Natural killer cell (primary cell): ENCODE results near the gene KRTAP5-3. TPM values are rescaled to one million over a fixed set of nuclear protein-coding genes. Genes with fewer than 3 reads are reported as not detected.
"Not testable (repeated sequence)": the region's sequence is repeated elsewhere in the genome, so short reads cannot be mapped to it uniquely, and the experiment has no call there.

Experiments used
- ATAC-seq, 3 donors: fragments of 150-1000 bp in 2 of 3; fragments of 200-7000 bp in 1 of 3; cut with Tn5 transposase; 1 replicate in 1 of 3; 2 replicates in 2 of 3; pipeline ENCODE4 v1.10.0; 2021; ENCODE audit warnings: mild to moderate bottlenecking in 2 of 3, moderate library complexity in 2 of 3
- DNase-seq, 2 donors: peaks; one replicate each; pipeline versions ENCODE4 v3.0.0 to v3.0.0-alpha.2; 2013 to 2021; ENCODE audit warnings: mixed read lengths in 1 of 2
- H3K27ac ChIP-seq: one replicate; pipeline ENCODE4 v1.5.1; 2013; ENCODE audit warnings: mild to moderate bottlenecking, low read length
- H3K27me3 ChIP-seq: one replicate; pipeline ENCODE4 v1.6.1; 2013; ENCODE audit warnings: low read length; ENCODE audit not compliant: control insufficient read depth, insufficient read depth
- H3K36me3 ChIP-seq: one replicate; pipeline ENCODE4 v1.6.1; 2013; ENCODE audit warnings: low read length; ENCODE audit not compliant: control insufficient read depth, insufficient read depth
- H3K4me1 ChIP-seq: one replicate; pipeline ENCODE4 v1.6.1; 2013; ENCODE audit warnings: low read length; ENCODE audit not compliant: control insufficient read depth, insufficient read depth
- H3K4me3 ChIP-seq: one replicate; pipeline ENCODE4 v1.5.1; 2013; ENCODE audit warnings: low read length
- H3K9me3 ChIP-seq: one replicate; pipeline ENCODE4 v1.6.1; 2013; ENCODE audit warnings: low read length; ENCODE audit not compliant: control insufficient read depth, insufficient read depth
- H3K27ac Mint-ChIP-seq, 2 donors: one replicate each; pipeline ENCODE4 v1.8.0; 2022; ENCODE audit warnings: mild to moderate bottlenecking in 2 of 2, mixed read lengths in 2 of 2, moderate library complexity in 1 of 2
- H3K27me3 Mint-ChIP-seq, 2 donors: one replicate each; pipeline ENCODE4 v1.8.0; 2022; ENCODE audit warnings: low read depth in 2 of 2, mixed read lengths in 2 of 2
- H3K36me3 Mint-ChIP-seq: one replicate; pipeline ENCODE4 v1.8.0; 2022; ENCODE audit warnings: mixed read lengths
- H3K4me1 Mint-ChIP-seq, 2 donors: one replicate each; pipeline ENCODE4 v1.8.0; 2022; ENCODE audit warnings: mixed read lengths in 2 of 2
- H3K4me3 Mint-ChIP-seq: one replicate; pipeline ENCODE4 v1.8.0; 2022; ENCODE audit warnings: mild to moderate bottlenecking, moderate library complexity, mixed read lengths
- H3K9me3 Mint-ChIP-seq, 2 donors: one replicate each; pipeline ENCODE4 v1.8.0; 2022; ENCODE audit warnings: mixed read lengths in 2 of 2
- CTCF ChIP-seq: fragments of 200-600 bp; IDR thresholded peaks from one replicate; pipeline ENCODE4 v1.8.0; 2022; ENCODE audit warnings: antibody characterized with exemption
- WGBS: methylation state at CpG from one replicate; pipeline ENCODE4 v1.1.7; 2013; ENCODE audit warnings: missing lambda C conversion rate; ENCODE audit not compliant: insufficient coverage; 5-methylcytosine and 5-hydroxymethylcytosine counted together
- intact Hi-C: fragments of 100-400 bp; cut with micrococcal nuclease; formaldehyde crosslinking; loops from one replicate; pipeline ENCODE4 v1.14.2; 2022
- total RNA-seq, 4 donors: library from RNA; stranded (reverse); fragments of 120-200 nt in 1 of 4; gene quantifications; one replicate each; pipeline versions ENCODE4 v1.2.3 to v1.2.4, GENCODE V29; 2013 to 2022

The KRTAP5-3 gene
- total RNA-seq, 3 donors from 2014 or later (not counting 1 experiment from before 2014, with no cell fraction given) = not detected

- Histone ChIP-seq H3K4me1 (peaks cover 4% of the 10 kb centered on the region), H3K9me3 (no peaks in the 10 kb centered on the region), H3K4me3 (no peak overlapping the region), H3K27ac (no peak overlapping the region), H3K27me3 (no peaks in the 10 kb centered on the region), H3K36me3 (no peaks in the 10 kb centered on the region)
- WGBS = 91% methylated on average over 26 of the region's 28 CpGs
- Mint-ChIP-seq H3K27me3 (peaks cover 8 to 22% of the 10 kb centered on the region in 2 donors), H3K9me3 (no peaks in the 10 kb centered on the region), H3K27ac (no peak overlapping the region), H3K36me3 (no peaks in the 10 kb centered on the region), H3K4me3 (no peak overlapping the region), H3K4me1 (no peaks in the 10 kb centered on the region)
- intact Hi-C loops = no loop called here
- no peak for TF ChIP-seq CTCF
- DNase-seq = no peak
- ATAC-seq = no peak
Measured at GRCh38 chr11:1648653-1649420, 40.6 kb upstream of the KRTAP5-3 start.

GRCh38 chr11:1647901-1648652 is 39.8 kb upstream of the KRTAP5-3 start:
- Histone ChIP-seq H3K4me1 (peaks cover 4% of the 10 kb centered on the region), H3K27me3 (no peaks in the 10 kb centered on the region), H3K9me3 (no peaks in the 10 kb centered on the region), H3K4me3 (no peak overlapping the region), H3K27ac (no peak overlapping the region), H3K36me3 (no peaks in the 10 kb centered on the region)
- H3K27ac Mint-ChIP-seq = no peak overlapping the region
- no peak for ATAC-seq
- no peak overlapping the region for H3K4me3 Mint-ChIP-seq
- TF ChIP-seq CTCF = no peak
- H3K4me1 Mint-ChIP-seq = no peaks in the 10 kb centered on the region
- intact Hi-C loops = no loop called here
- H3K36me3 Mint-ChIP-seq = no peaks in the 10 kb centered on the region
- peaks cover 8 to 21% of the 10 kb centered on the region in 2 donors for H3K27me3 Mint-ChIP-seq
- H3K9me3 Mint-ChIP-seq = no peaks in the 10 kb centered on the region
- DNase-seq = no peak
- WGBS = 93% methylated on average over 35 of the region's 35 CpGs

- H3K4me1 Mint-ChIP-seq, ATAC-seq, H3K36me3 ChIP-seq, H3K9me3 ChIP-seq, H3K4me1 ChIP-seq, H3K27me3 ChIP-seq, H3K4me3 Mint-ChIP-seq, DNase-seq, H3K4me3 ChIP-seq, H3K9me3 Mint-ChIP-seq, H3K36me3 Mint-ChIP-seq, intact Hi-C loops, H3K27ac ChIP-seq, H3K27ac Mint-ChIP-seq: not testable (repeated sequence)
- WGBS = 86% methylated on average over 8 of the region's 10 CpGs
- H3K27me3 Mint-ChIP-seq = peaks cover 8 to 16% of the 10 kb centered on the region in 2 donors
Measured at GRCh38 chr11:1646540-1646939, 38.3 kb upstream of the KRTAP5-3 start.

GRCh38 chr11:1645357-1645821 is 37.1 kb upstream of the KRTAP5-3 start:
- no peak for ATAC-seq
- Histone ChIP-seq H3K4me1 (no peaks in the 10 kb centered on the region), H3K4me3 (no peak overlapping the region), H3K9me3 (no peaks in the 10 kb centered on the region), H3K36me3 (no peaks in the 10 kb centered on the region), H3K27ac (no peak overlapping the region), H3K27me3 (peaks cover 1% of the 10 kb centered on the region)
- intact Hi-C loops = no loop called here
- H3K9me3 Mint-ChIP-seq = no peaks in the 10 kb centered on the region
- H3K4me1 Mint-ChIP-seq = no peaks in the 10 kb centered on the region
- no peak overlapping the region for H3K27ac Mint-ChIP-seq
- 37% methylated on average over 12 of the region's 12 CpGs for WGBS
- H3K27me3 Mint-ChIP-seq = peaks cover 9 to 10% of the 10 kb centered on the region in 2 donors
- no peaks in the 10 kb centered on the region for H3K36me3 Mint-ChIP-seq
- TF ChIP-seq CTCF = no peak
- no peak for DNase-seq
- H3K4me3 Mint-ChIP-seq = no peak overlapping the region
